ENCODE results near the gene CASP7. TPM values are rescaled to one million over a fixed set of nuclear protein-coding genes. Genes with fewer than 3 reads are reported as not detected.

CASP7 gene
- total RNA-seq, 4 donors from 2014 or later, result 10.2 to 15.7 (median 11.6) TPM

- Histone ChIP-seq H3K27ac (replicated peaks in 1 of 4) (no peak overlapping the region), H3K4me3 (no peak overlapping the region), H3K9me3 (no peaks in the 10 kb centered on the region), H3K27me3 (no peaks in the 10 kb centered on the region), H3K36me3 (peaks cover 0 to 35% (median 0%) of the 10 kb centered on the region in 4 donors), H3K4me1 (peaks cover 0 to 21% (median 9%) of the 10 kb centered on the region in 4 donors)
- DNase-seq (ENCODE audit: extremely low spot score), result no peak
- no peak for TF ChIP-seq EP300 (IDR thresholded peaks at IDR 0.05)
- TF ChIP-seq, protein P1, sequence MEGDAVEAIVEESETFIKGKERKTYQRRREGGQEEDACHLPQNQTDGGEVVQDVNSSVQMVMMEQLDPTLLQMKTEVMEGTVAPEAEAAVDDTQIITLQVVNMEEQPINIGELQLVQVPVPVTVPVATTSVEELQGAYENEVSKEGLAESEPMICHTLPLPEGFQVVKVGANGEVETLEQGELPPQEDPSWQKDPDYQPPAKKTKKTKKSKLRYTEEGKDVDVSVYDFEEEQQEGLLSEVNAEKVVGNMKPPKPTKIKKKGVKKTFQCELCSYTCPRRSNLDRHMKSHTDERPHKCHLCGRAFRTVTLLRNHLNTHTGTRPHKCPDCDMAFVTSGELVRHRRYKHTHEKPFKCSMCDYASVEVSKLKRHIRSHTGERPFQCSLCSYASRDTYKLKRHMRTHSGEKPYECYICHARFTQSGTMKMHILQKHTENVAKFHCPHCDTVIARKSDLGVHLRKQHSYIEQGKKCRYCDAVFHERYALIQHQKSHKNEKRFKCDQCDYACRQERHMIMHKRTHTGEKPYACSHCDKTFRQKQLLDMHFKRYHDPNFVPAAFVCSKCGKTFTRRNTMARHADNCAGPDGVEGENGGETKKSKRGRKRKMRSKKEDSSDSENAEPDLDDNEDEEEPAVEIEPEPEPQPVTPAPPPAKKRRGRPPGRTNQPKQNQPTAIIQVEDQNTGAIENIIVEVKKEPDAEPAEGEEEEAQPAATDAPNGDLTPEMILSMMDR (IDR thresholded peaks at IDR 0.05), result no peak
- TF ChIP-seq POLR2A (IDR thresholded peaks at IDR 0.05; ENCODE audit: low read depth), result no peak
- no peak for TF ChIP-seq POLR2AphosphoS5 (IDR thresholded peaks at IDR 0.05)
- 80% methylated on average over 4 of the region's 4 CpGs for WGBS
- intact Hi-C loops (cut with DNase I), result no loop called here
Observed at GRCh38 chr10:113641702-113642101, 38.0 kb upstream of the CASP7 start.

DNA sequence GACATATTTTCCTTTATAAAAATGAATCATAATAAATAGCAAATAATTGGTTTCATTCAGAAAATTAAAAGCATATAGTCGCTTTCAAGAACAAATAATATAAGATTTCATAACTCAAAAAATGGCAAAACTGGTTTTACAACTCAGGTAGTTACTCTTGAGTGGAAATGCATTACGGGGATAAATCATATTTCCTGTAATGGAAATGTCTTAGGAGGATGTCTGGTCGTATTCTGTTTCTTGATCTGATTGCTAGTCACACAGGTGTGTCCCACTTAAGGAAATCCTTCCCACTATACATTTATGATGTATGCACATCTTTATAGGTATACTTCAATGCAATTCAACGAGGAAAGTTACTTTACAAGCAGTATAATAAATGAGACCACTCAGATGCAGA is 36.5 kb upstream of the CASP7 start:
- Histone ChIP-seq H3K27me3 (no peaks in the 10 kb centered on the region), H3K4me1 (peaks cover 0 to 30% (median 14%) of the 10 kb centered on the region in 4 donors), H3K4me3 (no peak overlapping the region), H3K27ac (replicated peaks in 1 of 4) (no peak overlapping the region), H3K36me3 (peaks cover 0 to 32% (median 0%) of the 10 kb centered on the region in 4 donors), H3K9me3 (no peaks in the 10 kb centered on the region)
- DNase-seq (ENCODE audit: extremely low spot score), result no peak
- TF ChIP-seq EP300 (IDR thresholded peaks at IDR 0.05), result no peak
- TF ChIP-seq POLR2AphosphoS5 (IDR thresholded peaks at IDR 0.05), result no peak
- TF ChIP-seq, protein P1 (IDR thresholded peaks at IDR 0.05), result no peak
- TF ChIP-seq POLR2A (IDR thresholded peaks at IDR 0.05; ENCODE audit: low read depth), result no peak
- WGBS, result 88% methylated on average over 4 of the region's 4 CpGs
- intact Hi-C loops (cut with DNase I), result no loop called here

- WGBS, result 49% methylated on average over 7 of the region's 7 CpGs
- H3K9me3 ChIP-seq, result no peaks in the 10 kb centered on the region
- no peak for DNase-seq (ENCODE audit: extremely low spot score)
- peaks cover 0 to 25% (median 0%) of the 10 kb centered on the region in 4 donors for H3K36me3 ChIP-seq
- intact Hi-C loops (cut with DNase I), result no loop called here
- TF ChIP-seq POLR2A (IDR thresholded peaks at IDR 0.05; ENCODE audit: low read depth) (no peak), EP300 (IDR thresholded peaks at IDR 0.05) (no peak), POLR2AphosphoS5 (IDR thresholded peaks at IDR 0.05) (no peak)
- TF ChIP-seq, protein P1 (IDR thresholded peaks at IDR 0.05), result no peak
- H3K27ac ChIP-seq (replicated peaks in 1 of 4), result no peak overlapping the region
- no peak overlapping the region for H3K4me3 ChIP-seq
- H3K4me1 ChIP-seq, result peaks cover 0 to 37% (median 16%) of the 10 kb centered on the region in 4 donors
- no peaks in the 10 kb centered on the region for H3K27me3 ChIP-seq
Observed at GRCh38 chr10:113644185-113645120, 35.3 kb upstream of the CASP7 start.

- Histone ChIP-seq H3K27me3 (no peaks in the 10 kb centered on the region), H3K9me3 (no peaks in the 10 kb centered on the region), H3K36me3 (peaks cover 0 to 32% (median 0%) of the 10 kb centered on the region in 4 donors), H3K27ac (replicated peaks in 1 of 4) (no peak overlapping the region), H3K4me1 (peaks cover 0 to 37% (median 17%) of the 10 kb centered on the region in 4 donors), H3K4me3 (no peak overlapping the region)
- 86% methylated on average over 9 of the region's 10 CpGs for WGBS
- intact Hi-C loops (cut with DNase I), result no loop called here
- TF ChIP-seq POLR2A (IDR thresholded peaks at IDR 0.05; ENCODE audit: low read depth) (no peak), POLR2AphosphoS5 (IDR thresholded peaks at IDR 0.05) (no peak), EP300 (IDR thresholded peaks at IDR 0.05) (no peak)
- TF ChIP-seq, protein P1 (IDR thresholded peaks at IDR 0.05), result no peak
- DNase-seq (ENCODE audit: extremely low spot score), result no peak
Observed at GRCh38 chr10:113646336-113647201, 33.1 kb upstream of the CASP7 start.
